GDM1 (cell line): ENCODE data around the gene TIAM2.
"Not testable (repeated sequence)": the region's sequence is repeated elsewhere in the genome, so short reads cannot be mapped to it uniquely, and the experiment has no call there.

Source experiments
- DNase-seq: peaks from one replicate; lab custom pipeline; 2025; lab: John Stamatoyannopoulos, UW

Gene TIAM2

DNA sequence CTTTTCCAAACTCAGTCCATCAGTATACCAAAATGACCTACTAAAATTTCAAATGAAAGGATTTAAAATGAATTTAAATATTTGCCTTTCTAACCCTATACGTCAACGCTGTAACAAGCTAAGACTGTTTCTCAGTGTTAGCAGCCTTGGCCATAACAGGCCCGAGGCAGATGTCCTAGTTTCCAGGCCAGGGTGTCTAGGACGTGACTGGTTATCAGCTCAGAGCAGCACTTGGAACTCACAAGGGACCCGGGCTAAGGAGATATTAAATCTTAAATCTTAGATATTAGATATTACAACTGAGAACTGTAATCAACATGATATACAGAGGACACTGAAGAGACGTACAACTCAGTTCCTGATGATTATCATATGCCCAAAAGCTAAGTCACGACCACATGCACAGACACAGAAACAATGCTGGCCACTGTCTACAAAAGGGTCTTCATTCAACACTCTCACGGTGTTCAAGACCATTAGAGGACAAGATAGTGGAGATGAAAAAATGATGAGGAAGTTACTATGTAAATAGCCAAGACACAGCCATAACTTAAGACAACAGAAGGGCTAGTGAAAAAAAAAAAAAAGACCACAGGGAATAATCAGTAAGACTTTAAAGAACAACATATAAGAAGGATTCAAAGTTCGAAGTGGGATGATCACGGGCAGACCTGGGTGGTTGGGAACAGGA, 268.4 kb downstream of the TIAM2 start, which contains the start of gene CLDN20:
TSS of gene CLDN20 (plus strand) at position 641 of the 691 bp plus-strand sequence. CDS start 11,707 bp downstream, outside the sequence.
- DNase-seq = no peak

DNA sequence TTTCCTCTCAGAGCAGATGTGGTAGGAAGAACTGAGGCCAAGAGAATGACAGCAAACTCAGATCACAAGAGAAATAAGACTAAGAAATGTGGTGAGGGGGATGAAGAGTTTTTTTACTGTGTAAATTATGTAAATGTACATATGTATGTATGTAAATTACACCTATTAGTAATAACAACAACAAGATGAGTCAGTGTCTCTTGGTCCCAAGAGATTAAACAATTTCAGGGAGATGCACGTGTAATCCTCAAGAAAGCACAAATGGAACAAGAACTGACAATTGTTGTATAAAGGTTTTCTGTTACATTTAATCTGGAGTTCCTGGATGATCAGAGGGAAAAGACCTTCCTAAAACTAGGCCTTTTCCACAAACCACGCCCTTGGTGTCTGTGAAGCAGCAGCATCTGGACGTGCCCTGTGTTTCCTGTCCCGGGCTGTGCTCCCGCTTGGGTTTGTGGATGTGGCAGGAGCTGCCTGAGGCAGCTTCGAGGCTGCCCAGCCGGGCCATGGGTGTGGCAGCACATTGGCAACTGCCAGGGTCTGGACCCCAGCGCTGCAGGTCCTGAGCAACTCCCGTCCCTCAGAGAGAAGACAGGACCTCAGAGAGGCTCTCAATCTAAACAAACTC, 269.7 kb downstream of the TIAM2 start:
- DNase-seq = no peak

DNA sequence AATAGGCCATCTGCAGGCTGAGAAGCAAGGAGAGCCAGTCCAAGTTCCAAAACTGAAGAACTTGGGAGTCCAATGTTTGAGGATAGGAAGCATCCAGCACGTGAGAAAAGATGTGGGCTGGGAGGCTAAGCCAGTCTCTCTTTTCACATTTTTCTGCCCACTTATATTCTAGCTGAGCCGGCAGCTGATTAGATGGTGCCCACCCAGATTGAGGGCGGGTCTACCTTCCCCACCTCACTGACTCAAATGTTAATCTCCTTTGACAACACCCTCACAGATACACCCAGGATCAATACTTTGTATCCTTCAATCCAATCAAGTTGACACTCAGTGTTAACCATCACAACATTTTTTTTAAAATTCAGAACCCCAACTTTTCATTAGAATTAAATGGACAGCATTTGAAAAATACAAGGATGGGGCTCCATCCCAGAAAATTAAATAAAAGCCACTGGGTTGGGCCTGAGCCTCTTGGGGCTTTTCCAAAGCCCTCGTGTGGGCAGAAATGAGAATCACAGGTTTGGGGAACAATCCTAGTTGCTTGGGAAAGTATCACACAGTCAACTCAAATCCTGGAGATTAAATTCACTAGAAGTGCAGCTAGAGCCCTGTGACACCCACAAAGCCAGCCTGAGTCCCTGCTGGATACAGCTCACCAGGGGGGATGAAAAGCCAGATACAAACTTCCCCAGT, 270.9 kb downstream of the TIAM2 start:
- DNase-seq = no peak

DNA sequence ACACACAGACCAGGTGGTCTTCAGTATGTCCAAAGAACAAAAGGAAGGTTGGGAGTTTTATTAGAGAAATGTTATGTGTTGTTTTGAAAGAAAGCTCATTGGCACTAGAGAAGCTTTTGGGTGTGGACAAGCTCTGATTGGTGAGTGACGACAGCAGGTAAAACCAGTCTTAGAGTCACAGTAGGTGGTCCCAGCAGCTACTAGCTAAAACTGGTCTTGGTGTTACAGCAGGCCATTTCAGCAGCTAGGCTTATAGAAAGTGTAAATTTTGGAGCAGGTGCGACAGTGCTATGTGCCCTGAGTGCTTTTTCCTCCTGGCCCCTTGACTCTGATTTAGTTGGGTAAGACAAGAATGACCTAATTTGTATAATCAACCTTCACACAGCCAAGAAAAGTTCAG, 272.3 kb downstream of the TIAM2 start:
- DNase-seq = no peak

DNA sequence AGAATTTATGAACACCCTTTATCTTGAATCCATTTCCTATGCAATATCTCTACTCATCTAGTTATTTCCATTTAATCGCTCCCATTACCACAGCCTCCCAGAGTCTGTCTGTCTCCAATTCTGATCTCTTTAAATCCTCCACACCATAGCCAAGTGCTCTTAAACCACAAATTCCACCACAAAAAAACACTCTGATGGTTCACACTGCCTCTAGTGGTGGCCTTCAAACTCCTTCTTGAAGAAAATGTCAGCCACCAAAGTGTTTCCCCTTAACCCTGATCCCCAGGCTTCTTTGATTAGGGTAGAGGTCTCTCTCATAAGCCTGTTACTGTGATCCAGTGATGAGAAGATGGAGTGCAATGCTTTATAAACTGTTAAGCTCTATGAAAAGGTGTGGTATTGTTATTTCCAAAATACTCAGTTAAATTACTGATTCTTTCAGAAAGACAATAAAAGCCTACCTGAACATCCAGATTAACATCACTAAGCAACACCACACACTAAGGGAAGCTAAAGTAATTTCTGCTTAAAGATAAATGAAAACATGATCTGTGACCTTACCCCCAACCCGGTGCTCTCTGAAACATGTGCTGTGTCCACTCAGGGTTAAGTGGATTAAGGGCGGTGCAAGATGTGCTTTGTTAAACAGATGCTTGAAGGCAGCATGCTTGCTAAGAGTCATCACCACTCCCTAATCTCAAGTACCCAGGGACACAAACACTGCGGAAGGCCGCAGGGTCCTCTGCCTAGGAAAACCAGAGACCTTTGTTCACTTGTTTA, 273.2 kb downstream of the TIAM2 start:
- DNase-seq = not testable (repeated sequence)

DNA sequence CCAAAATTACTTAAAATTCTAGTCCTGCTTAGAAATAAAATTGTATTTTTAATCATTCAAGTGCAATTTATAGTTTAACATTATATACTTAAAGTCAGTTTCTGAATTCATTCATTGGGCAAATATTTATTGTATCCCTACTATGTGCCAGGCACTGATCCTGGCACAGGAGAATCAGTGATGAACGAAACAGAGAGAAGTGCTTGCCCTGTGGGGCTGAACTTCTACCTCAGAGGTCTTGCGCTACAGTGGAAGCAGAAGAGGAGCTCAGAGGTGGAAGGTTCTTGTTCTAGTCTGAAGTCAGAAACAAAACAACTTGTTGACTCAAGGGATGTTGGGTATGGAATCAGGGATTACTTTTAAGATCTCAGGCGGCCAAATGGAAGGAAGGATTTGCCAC, 274.6 kb downstream of the TIAM2 start:
- no peak for DNase-seq

DNA sequence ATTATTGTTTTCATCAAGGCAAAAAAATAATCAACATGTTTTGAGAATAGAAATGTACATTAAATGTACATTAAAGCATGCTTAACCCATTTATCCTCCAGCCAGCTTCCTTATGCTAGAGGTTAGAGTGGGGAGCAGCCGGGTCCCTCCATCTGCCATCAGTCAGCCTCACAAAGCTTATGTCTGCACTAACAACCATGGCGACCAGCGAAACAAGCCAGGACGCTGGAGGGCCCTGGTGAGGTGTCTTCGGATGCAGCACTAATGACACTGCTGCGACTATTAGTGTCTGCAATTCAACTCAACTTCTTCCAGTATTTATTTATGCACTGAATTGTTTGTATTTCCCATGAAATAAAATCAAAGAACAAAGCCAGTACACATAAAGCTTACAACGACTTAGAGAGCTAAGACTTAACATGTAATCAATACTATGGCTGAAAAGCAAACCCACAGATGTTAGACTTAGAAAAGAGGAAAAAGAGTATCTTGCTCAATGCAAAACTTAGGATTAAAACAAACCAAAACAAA, 275.5 kb downstream of the TIAM2 start:
- DNase-seq = no peak

DNA sequence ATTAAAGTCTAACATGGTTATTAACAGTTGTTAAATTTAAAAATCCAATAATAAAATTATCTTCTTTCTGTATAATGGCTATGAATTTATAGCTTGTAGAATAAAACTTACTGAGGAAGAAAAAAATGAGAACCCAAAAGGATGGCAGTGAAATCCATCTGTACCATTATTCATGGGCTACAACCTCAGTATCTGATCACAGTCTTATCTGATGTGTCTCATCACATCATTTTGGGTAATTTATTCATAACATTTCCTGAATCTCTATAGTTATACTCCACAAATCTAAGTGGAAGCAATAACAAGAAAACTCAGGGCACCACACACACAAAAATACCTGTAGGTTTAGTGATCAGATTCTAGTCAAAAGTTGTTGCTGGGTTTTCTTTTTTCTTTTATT, 276.0 kb downstream of the TIAM2 start:
- DNase-seq = no peak

DNA sequence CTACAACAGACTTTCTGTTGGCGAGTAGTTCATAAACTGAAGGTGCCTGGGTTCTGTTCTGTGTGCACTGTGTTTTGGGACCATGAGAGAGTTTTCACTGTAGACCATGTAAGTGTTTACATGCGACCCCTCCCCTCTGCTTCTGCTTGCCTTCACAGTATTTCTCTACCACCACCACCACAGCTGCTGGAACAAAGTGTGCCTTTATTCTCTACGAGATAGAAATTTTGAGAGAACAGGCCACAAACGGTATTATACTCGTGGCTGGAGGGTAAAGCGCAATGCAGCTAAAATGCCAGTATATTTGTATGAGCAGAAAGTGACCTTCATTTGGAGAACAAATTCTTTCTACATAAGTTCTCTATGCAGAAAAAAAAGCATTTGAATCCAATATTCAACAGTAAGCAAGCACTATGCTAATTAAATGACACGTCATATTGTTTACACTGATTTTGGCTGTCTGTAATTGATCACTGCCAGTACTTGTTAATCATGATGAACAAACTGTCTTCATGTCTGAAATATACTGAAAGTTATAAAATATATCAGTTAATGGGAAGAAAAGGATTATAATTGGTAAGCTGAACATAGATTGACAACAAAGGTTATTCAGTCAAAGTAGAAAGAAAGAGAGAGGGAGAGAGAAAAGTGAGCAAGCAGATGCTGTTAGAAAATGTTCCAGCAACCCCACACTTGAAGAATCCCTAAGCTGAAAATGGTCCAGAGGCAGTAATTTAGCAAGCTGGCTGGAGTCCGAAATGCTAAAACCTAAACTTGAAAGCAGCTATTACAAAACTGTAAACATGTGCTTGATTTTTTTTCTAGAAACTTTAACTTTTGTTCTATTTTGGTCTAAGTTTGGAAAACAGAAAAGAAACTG, 277.5 kb downstream of the TIAM2 start:
- no peak for DNase-seq

DNA sequence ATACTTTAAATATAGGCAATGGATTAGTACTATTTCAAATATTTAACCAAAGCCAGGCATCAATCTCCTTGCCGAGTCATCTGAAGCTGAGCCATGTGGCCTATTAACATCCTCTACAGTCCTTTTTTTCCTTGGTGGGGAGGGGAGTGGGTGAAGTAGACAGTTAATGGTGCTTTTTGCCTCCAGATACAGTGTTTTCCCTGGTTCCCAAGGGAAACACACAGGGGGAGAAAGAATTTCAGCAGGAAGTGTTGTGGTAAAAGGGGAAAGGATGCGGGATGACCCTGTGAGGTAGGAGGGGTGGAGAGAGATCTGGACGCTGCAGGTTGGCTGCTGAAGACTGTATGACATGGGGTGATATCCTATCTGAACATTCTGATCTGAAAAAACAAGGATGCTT, 278.3 kb downstream of the TIAM2 start:
- no peak for DNase-seq

DNA sequence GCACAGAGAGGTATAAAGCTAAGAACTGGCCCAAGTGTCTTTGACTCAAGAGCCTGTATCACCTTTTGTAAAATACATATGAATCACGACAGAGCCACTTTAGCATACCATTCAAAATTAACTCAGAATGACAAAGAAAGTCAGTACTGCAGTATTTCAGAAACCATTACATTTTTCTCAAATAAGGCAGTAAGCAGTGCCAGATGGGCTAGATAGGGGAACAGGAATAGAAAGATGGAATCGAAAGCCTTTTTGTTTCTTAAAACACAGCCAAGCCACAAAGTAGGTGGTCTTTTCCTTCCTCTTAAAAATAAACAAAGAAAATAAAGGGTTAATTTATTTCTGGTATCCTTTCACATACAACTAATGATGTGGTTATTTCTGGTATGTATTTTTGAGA, 279.0 kb downstream of the TIAM2 start:
- DNase-seq = no peak

DNA sequence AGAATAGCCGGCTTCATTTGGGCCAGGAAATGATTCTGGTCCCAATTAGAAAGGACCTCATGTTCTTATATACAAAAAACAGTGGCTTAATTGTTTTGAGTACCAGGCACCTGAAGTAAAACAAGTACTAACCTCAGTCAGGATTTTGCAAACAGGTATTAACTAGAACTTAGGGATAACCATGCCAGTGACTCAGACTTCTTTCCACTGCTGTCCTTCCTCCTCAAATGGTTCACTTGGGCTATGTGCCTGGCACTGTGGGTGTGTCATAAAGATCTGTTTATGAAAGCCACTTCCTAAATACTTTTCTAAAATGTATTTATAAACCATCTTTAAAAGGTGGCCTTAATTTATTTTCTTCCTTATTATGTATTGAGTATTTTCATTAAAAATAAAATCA, 279.4 kb downstream of the TIAM2 start:
- no peak for DNase-seq

DNA sequence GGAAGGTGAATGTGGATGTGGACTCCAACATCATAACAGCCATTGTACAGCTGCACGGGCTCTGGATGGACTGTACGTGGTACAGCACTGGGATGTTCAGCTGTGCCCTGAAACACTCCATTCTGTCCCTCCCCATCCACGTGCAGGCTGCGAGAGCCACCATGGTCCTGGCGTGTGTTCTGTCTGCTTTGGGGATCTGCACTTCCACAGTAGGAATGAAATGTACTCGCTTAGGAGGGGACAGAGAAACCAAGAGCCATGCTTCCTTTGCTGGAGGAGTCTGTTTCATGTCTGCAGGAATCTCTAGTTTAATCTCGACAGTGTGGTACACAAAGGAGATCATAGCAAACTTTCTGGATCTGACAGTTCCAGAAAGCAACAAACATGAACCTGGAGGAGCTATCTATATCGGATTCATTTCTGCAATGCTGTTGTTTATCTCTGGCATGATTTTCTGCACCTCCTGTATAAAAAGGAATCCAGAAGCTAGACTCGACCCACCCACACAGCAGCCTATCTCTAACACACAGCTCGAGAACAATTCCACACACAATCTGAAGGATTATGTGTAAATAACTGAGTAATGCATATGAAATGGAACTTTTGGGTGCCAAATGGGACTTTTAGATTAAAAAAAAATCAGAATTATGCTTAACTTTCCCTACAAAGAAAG, 280.8 kb downstream of the TIAM2 start:
- no peak for DNase-seq

DNA sequence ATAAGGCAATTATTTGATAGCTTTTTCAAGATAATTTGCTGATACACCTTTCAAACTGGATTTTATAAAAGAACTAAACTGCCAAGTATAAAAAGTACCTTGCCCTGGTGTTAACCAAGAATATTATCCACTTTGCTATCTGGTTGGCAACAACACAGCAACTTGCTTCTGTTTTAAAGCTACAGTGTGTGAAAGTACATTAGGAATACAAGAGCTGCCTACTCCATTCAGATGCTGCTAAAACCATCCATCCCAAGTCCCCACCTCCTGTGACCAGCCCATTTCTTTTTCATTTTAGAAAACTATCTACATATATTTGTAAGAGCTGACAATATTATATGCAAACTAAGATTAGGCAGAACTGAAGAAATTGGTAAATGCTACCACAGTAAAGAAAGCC, 281.5 kb downstream of the TIAM2 start:
- DNase-seq = no peak

DNA sequence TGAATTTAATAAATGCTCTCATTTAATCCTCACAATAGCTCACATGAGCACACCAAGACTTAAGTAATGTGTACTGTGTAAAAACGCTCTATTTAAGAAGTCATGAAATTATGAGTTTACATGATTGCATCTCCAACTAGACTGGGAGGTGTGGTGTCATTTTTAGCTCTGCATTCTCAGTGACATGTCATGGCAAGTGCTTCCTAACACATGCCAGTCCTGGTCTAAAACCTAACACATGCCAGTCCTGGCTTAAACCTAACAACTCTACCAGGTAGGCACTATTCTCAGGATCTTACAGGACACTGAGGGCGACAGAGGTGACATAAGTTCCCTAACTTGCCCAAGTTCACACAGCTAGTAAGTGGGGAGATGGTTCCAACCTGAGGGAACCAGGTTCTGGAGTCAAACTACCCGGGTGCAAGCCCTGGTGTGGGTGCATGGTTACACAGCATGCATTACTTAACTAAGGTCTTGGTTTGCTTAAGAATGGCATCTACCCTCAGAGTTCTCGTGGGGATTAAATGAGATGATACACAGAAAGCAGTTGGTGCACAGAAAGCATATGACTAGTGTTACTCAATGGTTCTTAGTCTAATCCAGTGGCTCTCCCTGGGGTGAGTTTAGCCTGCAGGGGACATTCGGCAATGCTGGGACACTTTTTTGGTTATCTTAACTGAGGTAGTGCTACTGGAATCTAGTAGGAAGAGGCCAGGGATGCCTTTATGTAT, 283.4 kb downstream of the TIAM2 start:
- DNase-seq = no peak

DNA sequence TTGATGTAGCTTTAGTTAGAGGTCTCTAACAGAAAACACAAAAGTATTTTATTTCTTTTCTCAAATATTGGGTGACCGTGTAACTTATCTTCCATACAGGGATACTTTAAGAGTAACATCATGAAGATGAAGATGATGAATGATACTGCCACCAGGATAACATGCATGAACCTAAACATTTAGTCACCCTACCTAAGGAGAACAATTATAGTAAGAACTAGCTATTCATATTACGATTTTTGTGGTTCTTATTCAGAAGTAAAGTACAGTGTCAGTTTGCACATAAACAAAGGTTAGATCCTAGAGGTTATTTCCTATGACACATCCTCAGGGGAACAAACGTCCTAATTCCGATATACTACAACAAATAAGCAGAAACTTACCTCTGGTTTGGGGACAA, 289.7 kb downstream of the TIAM2 start:
- DNase-seq = no peak

DNA sequence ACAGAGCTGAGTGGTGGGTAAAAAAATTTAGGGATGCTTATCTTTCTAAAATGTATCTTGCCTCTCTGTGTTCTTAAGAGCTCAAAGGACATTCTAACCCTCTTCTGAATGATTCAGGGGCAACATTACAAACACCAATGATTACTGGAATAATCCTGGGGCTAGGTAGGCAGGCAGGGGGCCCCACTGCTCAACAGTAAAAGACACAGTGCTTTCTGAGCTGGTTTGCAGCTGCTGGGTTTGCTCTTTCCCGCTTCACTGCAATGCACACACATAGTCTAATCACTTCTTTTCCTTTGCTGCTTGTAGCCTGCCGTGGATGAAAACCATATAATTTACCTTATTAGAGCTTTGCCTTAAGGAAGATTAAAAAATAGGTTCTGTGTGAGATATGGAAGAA, 292.6 kb downstream of the TIAM2 start:
- DNase-seq = no peak

DNA sequence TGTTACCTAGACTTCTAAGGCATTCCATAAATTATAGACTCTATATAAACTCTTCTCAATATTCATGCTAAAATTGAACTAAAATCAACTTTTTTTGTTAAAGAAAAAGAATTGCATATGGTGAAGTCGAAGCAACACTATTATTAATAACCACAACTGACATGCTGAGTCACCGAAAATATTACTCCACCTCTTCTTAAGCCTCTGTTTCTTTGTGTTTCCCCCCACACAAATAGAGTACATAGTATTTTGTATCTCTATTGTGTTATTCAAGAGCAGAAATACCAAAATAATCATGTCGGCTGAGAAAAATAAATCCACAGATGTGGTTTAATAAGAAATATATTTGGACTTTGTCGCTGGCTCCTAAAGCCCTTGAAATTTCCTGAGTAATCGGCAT, 295.4 kb downstream of the TIAM2 start:
- DNase-seq = no peak

DNA sequence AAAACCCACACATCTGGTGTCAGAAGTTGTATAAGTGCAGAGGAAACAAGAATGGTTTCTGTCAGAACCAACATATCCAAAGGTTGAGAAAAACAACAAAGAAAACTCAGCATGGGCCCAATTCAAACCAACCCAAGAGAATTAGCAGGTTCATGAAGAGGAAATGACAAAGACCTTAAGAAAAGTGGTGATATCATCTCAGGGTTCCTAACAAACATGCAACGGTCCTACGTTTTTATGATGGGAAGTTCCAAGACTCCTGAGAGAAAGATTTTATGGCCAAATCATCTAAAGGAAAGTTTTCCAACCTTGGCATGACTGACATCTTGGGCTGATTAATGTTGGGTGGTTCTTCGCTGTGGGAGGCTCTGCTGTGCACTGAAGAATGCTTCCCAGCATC, 296.2 kb downstream of the TIAM2 start:
- no peak for DNase-seq

DNA sequence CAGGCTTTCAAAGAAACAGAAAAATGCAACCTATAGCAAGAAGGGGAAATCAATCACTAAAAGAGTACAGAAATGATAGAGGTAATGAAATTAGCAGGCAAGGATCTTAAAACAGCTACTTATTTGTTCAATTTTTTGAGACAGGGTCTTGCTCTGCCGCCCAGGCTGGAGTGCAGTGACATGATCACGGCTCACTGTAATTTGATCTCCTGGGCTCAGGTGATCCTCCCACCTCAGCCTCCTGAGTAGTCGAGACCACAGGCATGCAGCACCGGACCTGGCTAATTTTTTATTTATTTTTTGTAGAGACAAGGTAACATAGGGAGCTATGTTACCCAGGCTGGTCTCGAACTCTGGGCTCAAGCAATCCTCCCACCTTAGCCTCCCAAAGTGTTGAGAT, 297.6 kb downstream of the TIAM2 start:
- DNase-seq = no peak
